Omental fat pad (tissue), 4 donors: Measurements from ENCODE around the gene GPS1. TPM values are rescaled to one million over a fixed set of nuclear protein-coding genes. Genes with fewer than 3 reads are reported as not detected.

Experiments used
- ATAC-seq: fragments of 150-250 bp; one replicate; pipeline ENCODE4 v1.9.1; 2016; ENCODE audit warnings: mild to moderate bottlenecking, moderate library complexity; ENCODE audit not compliant: low FRiP score
- DNase-seq: peaks from one replicate; pipeline ENCODE4 v3.0.0-alpha.2; 2019; ENCODE audit warnings: low spot score
- total RNA-seq, 4 donors: library from RNA; depleted of rRNA; stranded (reverse); fragments of >200 nt; gene quantifications; one replicate each; pipeline ENCODE4 v1.1.0, GENCODE V29; 2016
- TF ChIP-seq, protein P1 (sequence below), 3 donors: fragments of 450-650 bp; IDR thresholded peaks; one replicate each; pipeline ENCODE4 v1.5.1; 2016 to 2017; ENCODE audit warnings: antibody characterized with exemption in 3 of 3, mild to moderate bottlenecking in 3 of 3, moderate library complexity in 2 of 3

The GPS1 gene
- total RNA-seq, 4 donors from 2014 or later: 67.3 to 86.8 (median 81.4) TPM

DNA sequence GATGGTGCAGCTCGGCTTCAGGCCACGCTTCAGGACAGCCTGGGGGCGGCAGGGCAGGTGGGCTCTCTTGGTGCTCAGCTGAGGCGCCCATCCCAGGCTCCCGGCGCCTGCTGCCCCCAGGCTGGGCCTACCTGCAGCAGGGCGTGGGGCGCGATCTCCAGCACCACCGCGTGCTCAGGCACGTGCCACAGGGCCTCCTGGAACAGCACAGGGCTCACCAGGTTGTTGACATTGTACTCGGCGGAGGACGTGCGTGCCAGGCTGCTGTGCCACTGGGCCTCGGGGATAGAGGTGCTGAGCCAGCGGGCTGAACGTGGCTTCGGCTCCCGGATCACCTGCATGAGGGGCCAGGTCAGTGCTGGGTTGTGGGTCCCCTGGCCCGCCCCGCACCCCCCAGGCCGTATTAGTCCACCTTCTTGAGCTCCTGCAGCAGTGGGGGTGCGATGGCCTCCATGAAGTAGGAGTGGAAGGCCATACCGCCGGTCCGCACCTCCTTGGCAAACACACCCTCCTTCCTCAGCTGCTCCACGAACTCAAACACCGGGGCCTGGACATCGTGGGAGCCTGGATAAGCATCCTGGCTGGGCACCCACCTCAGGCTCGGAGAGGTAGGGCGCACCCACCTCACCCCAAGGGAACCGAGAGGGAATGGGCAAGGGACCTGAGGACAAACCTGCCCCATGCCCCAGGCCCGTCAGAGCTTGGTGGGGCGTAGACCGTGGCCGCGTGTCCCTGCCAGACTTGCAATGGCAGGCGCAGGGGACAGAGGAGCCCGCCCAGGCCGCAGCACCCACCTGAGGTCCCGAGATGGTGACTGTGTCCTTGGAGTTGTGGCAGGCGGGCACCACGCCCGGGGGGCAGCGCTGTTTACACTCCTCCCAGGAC, 37.4 kb downstream of the GPS1 start:
- TF ChIP-seq, protein P1, sequence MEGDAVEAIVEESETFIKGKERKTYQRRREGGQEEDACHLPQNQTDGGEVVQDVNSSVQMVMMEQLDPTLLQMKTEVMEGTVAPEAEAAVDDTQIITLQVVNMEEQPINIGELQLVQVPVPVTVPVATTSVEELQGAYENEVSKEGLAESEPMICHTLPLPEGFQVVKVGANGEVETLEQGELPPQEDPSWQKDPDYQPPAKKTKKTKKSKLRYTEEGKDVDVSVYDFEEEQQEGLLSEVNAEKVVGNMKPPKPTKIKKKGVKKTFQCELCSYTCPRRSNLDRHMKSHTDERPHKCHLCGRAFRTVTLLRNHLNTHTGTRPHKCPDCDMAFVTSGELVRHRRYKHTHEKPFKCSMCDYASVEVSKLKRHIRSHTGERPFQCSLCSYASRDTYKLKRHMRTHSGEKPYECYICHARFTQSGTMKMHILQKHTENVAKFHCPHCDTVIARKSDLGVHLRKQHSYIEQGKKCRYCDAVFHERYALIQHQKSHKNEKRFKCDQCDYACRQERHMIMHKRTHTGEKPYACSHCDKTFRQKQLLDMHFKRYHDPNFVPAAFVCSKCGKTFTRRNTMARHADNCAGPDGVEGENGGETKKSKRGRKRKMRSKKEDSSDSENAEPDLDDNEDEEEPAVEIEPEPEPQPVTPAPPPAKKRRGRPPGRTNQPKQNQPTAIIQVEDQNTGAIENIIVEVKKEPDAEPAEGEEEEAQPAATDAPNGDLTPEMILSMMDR (IDR thresholded peaks at IDR 0.05): no peak
- ATAC-seq (no peak), DNase-seq (no peak)

DNA sequence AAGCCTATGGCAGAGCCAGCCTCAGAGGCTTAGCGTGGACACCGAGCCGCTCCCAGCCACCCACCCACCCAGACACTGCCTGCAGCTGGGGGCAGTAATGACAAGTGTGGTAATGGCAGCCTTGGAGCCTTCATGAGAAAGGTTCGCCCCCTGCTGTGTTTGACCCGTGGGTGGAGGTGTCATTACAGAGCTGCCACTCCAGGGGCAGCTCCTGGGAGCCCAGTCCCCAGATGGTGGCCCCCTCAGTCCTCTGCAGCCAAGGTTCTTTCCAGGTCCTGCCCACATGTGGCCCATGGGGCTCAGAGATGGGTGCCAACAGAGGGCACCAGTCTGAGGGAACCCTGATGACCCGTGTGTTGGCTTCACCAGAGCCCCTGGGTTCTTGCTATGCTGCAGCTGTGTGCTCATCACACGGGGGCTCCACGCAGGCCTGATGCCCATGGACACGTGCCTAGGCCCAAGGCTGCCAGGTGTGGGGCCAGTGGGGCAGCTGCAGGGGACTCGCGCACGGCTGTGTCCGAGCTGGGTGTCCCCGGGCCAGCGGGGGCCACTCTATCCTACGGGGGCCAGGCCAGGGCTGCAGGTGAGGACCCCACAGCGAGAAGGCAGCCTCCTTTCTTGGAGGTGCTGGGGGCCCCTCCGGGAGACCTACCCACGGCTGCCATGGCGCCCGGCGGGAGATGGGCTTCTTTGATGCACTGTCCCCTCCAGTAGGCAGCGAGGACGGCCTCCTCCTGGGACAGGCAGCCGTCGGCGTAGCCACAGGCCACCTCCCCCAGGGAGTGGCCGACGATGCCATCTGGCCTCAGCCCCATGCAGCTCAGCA, 38.2 kb downstream of the GPS1 start:
- TF ChIP-seq, protein P1 (IDR thresholded peaks at IDR 0.05): no peak
- no peak for ATAC-seq
- no peak for DNase-seq

DNA sequence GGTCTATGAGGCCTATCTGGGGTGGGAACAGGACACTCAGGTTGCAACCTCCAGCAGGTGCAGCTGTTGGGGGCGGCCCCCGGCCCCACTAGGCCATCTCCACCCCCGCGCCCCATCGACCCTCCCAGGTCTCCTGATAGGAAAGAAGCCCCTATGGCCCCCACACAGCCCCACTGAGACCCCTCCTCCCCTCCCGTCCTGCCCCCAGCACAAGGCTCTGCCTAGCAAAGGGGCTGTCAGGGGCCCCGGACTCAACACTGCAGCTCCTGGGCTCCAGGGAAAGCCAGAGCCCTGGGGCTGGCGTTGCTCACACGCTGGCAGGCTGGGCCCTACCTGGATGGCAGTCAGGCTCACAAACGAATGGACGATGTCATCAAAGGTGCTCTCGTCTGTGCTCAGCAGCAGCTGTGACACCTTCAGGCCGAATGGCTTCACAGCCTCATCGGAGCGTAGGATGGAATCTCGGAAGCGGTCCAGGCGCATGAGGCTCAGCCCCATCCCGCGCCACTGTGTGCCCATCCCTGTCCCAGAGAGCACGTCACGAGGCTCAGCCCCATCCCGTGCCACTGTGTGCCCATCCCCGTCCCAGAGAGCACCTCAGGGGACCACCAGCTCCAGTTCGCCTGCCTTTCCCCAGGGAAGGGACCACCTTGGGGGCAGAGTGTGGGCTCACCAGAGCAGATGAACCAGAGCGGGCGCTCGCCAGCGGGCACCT, 39.0 kb downstream of the GPS1 start:
- TF ChIP-seq, protein P1 (IDR thresholded peaks at IDR 0.05): no peak
- ATAC-seq: no peak

DNA sequence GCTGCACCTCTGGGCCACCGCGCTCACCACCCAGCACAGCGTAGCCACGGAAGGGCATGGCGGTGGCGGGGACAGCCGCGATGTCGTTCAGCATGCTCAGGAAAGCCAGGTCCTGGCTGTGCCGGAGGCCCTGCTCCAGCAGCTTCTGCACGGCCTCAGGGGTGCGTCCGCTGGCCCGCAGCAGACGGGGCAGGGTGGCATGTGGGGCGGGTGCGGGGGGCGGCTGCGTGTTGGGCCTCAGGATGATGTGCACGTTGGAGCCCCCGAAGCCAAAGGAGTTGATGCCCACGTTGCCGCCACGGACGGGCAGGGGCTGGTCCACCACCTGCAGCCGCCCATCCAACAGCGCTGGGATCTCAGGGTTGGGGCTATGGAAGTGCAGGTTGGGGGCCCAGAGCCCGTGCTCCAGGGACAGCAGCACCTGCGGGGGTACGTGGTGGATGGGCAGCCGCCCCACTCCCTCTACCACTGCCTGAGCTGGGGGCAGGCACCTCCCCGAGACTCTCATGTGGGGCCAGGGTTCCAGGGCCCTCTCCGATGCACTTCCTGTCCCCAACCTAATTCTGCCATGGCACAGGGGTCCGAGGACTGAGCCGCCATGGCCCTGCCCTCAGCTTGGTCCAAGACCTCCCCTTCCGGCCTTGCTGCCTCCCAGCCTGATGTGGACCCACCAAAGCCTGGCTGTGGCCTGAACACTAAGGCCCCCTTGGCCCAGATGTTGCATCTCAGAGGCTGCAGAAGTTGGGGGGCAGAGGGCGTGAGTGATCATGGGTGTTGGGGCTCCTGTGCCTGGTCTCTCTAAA, 39.8 kb downstream of the GPS1 start:
- no peak for ATAC-seq
- TF ChIP-seq, protein P1 (IDR thresholded peaks at IDR 0.05): no peak

More for the DNA sequence above, 39.0 kb downstream of the GPS1 start:
- no peak for DNase-seq

DNA sequence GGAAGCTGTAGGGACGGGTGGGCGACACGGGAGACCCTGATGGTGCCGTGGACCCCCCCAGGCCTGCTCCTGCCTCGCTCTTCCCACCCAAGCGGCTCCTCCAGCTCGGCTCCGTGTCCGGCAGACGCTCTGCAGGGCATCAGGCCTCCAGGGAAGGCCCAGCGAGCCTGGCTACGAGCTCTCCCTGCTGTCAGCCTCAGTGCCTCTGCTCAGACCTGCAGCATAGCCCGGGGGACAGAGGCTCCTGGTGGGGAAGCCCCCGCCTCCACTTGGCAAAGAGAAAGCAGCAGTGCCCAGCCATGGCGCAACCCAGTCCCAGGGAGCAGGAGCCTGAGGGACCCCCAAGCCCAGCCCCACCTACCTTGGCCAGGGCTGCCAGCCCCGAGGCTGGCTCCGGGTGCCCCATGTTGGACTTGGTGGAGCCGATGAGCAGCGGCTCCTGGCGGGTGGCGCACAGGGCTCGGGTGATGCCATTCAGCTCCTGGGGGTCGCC, 40.4 kb downstream of the GPS1 start:
- ATAC-seq (no peak), DNase-seq (no peak)
- TF ChIP-seq, protein P1 (IDR thresholded peaks at IDR 0.05): no peak

More for the DNA sequence above, 39.8 kb downstream of the GPS1 start:
- no peak for DNase-seq

DNA sequence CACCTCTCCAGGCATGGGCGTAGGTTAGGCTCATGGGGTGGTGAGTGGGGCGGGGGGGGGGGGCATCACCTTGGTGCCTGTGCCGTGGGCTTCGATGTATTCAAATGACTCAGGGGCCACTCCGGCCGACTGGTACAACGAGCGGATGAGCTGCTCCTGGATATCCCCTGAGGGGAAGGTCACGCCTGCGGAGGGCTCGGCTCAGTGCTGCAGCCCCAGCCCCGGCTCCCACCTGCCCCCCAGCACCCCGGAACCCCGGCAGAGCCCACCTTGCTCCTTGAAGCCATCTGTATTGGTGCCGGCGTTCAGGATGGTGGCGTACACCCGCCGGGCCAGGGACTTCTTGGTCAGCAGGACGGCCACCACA, 40.9 kb downstream of the GPS1 start:
- no peak for DNase-seq
- TF ChIP-seq, protein P1 (IDR thresholded peaks at IDR 0.05): no peak
- ATAC-seq: no peak
